Stimulated activated CD8-positive, alpha-beta memory T cell treated with anti-CD3 and anti-CD28 coated beads, Interleukin-7, amount 100 ng/mL, for 48 hours (primary cell): ENCODE data around the gene SLC15A2.
"Not testable (repeated sequence)": the region's sequence is repeated elsewhere in the genome, so short reads cannot be mapped to it uniquely, and the experiment has no call there.

Experiments used
- DNase-seq, 2 donors: peaks; one replicate each; pipeline ENCODE4 v3.0.0-alpha.2; 2020; ENCODE audit warnings: low read depth in 1 of 2; ENCODE audit errors: extremely low read depth in 1 of 2

Gene SLC15A2

GRCh38 chr3:121924734-121925133 lies 30.5 kb downstream of the SLC15A2 start:
- no peak for DNase-seq

GRCh38 chr3:121926380-121926779 lies 32.2 kb downstream of the SLC15A2 start:
- DNase-seq, result no peak

GRCh38 chr3:121938141-121938855 lies 44.1 kb downstream of the SLC15A2 start:
- not testable (repeated sequence) for DNase-seq

- no peak for DNase-seq
Observed at GRCh38 chr3:121941592-121941991, 47.4 kb downstream of the SLC15A2 start.

GRCh38 chr3:121942116-121942786 lies 48.0 kb downstream of the SLC15A2 start:
- no peak for DNase-seq

GRCh38 chr3:121943431-121943830 lies 49.2 kb downstream of the SLC15A2 start:
- no peak for DNase-seq

GRCh38 chr3:121948641-121949040 lies 54.4 kb downstream of the SLC15A2 start:
- DNase-seq, result no peak

GRCh38 chr3:121951291-121951919 lies 57.2 kb downstream of the SLC15A2 start:
- DNase-seq, result no peak

- DNase-seq, result no peak
Observed at GRCh38 chr3:121956363-121956762, 62.2 kb downstream of the SLC15A2 start.

- DNase-seq, result no peak
Observed at GRCh38 chr3:121957674-121958415, 63.6 kb downstream of the SLC15A2 start.

- DNase-seq, result no peak
Observed at GRCh38 chr3:121958801-121959200, 64.6 kb downstream of the SLC15A2 start.

- no peak for DNase-seq
Observed at GRCh38 chr3:121961283-121961682, 67.1 kb downstream of the SLC15A2 start.

- DNase-seq, result no peak
Observed at GRCh38 chr3:121962443-121962842, 68.2 kb downstream of the SLC15A2 start.

GRCh38 chr3:121963608-121964007 lies 69.4 kb downstream of the SLC15A2 start:
- no peak for DNase-seq

- DNase-seq, result no peak
Observed at GRCh38 chr3:121969631-121970030, 75.4 kb downstream of the SLC15A2 start.

GRCh38 chr3:121970047-121970446 lies 75.8 kb downstream of the SLC15A2 start:
- DNase-seq, result no peak

- DNase-seq, result no peak
Observed at GRCh38 chr3:121974601-121975111, 80.5 kb downstream of the SLC15A2 start.

- DNase-seq, result no peak
Observed at GRCh38 chr3:121975702-121976302, 81.6 kb downstream of the SLC15A2 start.

GRCh38 chr3:121976727-121977126 lies 82.5 kb downstream of the SLC15A2 start:
- DNase-seq, result no peak

GRCh38 chr3:121979246-121979645 lies 85.0 kb downstream of the SLC15A2 start:
- no peak for DNase-seq
